Measurements from ENCODE around the gene LEMD2. TPM values are rescaled to one million over a fixed set of nuclear protein-coding genes. Genes with fewer than 3 reads are reported as not detected.

The LEMD2 gene
- total RNA-seq, 1 experiment from 2014 or later, result 62.9 TPM

DNA sequence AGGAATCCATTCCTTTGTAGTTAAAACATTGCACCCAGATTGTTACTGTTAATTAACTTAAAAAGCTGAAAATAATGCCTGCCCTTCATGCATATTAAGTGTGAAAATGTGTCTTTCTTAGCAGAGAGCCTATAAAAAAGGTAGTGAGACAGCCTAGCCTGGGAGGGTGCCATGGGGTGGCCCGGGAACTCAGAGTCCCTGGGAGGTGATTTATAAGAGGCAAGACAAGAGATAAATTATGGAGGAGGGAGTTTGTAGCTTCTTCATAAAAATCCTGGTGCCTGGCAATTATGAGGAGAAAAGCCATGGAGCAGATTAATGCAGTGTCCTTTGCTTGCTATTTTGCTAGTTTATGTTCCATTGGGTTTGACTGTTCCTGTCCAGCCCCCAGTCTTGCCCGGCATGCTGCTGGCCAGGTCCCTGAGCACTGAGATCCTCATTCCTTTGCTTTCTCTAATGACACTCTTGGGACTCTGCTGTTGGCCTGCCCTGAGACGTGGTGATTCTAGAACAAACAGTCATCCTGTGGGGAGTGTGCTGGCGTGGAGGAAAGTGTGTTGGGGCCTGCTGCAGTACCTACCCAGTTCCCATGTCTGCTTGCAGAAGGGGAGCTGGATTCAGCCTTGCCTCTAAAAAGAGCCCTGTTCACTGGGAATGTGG, 10.7 kb upstream of the LEMD2 start (continued):
- TF ChIP-seq, protein P1, sequence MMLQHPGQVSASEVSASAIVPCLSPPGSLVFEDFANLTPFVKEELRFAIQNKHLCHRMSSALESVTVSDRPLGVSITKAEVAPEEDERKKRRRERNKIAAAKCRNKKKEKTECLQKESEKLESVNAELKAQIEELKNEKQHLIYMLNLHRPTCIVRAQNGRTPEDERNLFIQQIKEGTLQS (CRISPR knock-in tag; conservative IDR thresholded peaks at IDR 0.05), result no peak
- TF ChIP-seq EMX1 (CRISPR knock-in tag; IDR thresholded peaks at IDR 0.05), result no peak
- TF ChIP-seq, protein P2, sequence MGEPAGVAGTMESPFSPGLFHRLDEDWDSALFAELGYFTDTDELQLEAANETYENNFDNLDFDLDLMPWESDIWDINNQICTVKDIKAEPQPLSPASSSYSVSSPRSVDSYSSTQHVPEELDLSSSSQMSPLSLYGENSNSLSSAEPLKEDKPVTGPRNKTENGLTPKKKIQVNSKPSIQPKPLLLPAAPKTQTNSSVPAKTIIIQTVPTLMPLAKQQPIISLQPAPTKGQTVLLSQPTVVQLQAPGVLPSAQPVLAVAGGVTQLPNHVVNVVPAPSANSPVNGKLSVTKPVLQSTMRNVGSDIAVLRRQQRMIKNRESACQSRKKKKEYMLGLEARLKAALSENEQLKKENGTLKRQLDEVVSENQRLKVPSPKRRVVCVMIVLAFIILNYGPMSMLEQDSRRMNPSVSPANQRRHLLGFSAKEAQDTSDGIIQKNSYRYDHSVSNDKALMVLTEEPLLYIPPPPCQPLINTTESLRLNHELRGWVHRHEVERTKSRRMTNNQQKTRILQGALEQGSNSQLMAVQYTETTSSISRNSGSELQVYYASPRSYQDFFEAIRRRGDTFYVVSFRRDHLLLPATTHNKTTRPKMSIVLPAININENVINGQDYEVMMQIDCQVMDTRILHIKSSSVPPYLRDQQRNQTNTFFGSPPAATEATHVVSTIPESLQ (CRISPR knock-in tag; IDR thresholded peaks at IDR 0.05), result no peak
- TF ChIP-seq, protein P3, sequence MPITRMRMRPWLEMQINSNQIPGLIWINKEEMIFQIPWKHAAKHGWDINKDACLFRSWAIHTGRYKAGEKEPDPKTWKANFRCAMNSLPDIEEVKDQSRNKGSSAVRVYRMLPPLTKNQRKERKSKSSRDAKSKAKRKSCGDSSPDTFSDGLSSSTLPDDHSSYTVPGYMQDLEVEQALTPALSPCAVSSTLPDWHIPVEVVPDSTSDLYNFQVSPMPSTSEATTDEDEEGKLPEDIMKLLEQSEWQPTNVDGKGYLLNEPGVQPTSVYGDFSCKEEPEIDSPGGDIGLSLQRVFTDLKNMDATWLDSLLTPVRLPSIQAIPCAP (CRISPR knock-in tag; IDR thresholded peaks at IDR 0.05), result no peak
- TF ChIP-seq, protein P4, sequence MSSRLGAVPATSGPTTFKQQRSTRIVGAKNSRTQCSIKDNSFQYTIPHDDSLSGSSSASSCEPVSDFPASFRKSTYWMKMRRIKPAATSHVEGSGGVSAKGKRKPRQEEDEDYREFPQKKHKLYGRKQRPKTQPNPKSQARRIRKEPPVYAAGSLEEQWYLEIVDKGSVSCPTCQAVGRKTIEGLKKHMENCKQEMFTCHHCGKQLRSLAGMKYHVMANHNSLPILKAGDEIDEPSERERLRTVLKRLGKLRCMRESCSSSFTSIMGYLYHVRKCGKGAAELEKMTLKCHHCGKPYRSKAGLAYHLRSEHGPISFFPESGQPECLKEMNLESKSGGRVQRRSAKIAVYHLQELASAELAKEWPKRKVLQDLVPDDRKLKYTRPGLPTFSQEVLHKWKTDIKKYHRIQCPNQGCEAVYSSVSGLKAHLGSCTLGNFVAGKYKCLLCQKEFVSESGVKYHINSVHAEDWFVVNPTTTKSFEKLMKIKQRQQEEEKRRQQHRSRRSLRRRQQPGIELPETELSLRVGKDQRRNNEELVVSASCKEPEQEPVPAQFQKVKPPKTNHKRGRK (CRISPR knock-in tag; IDR thresholded peaks at IDR 0.05; ENCODE audit: borderline replicate concordance), result no peak
- TF ChIP-seq MXD4 (CRISPR knock-in tag; IDR thresholded peaks at IDR 0.05; ENCODE audit: borderline replicate concordance), result no peak
- no peak for TF ChIP-seq PRRX2 (CRISPR knock-in tag; IDR thresholded peaks at IDR 0.05)
- TF ChIP-seq, protein P5, sequence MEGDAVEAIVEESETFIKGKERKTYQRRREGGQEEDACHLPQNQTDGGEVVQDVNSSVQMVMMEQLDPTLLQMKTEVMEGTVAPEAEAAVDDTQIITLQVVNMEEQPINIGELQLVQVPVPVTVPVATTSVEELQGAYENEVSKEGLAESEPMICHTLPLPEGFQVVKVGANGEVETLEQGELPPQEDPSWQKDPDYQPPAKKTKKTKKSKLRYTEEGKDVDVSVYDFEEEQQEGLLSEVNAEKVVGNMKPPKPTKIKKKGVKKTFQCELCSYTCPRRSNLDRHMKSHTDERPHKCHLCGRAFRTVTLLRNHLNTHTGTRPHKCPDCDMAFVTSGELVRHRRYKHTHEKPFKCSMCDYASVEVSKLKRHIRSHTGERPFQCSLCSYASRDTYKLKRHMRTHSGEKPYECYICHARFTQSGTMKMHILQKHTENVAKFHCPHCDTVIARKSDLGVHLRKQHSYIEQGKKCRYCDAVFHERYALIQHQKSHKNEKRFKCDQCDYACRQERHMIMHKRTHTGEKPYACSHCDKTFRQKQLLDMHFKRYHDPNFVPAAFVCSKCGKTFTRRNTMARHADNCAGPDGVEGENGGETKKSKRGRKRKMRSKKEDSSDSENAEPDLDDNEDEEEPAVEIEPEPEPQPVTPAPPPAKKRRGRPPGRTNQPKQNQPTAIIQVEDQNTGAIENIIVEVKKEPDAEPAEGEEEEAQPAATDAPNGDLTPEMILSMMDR (IDR thresholded peaks at IDR 0.05), result no peak
- TF ChIP-seq, protein P6, sequence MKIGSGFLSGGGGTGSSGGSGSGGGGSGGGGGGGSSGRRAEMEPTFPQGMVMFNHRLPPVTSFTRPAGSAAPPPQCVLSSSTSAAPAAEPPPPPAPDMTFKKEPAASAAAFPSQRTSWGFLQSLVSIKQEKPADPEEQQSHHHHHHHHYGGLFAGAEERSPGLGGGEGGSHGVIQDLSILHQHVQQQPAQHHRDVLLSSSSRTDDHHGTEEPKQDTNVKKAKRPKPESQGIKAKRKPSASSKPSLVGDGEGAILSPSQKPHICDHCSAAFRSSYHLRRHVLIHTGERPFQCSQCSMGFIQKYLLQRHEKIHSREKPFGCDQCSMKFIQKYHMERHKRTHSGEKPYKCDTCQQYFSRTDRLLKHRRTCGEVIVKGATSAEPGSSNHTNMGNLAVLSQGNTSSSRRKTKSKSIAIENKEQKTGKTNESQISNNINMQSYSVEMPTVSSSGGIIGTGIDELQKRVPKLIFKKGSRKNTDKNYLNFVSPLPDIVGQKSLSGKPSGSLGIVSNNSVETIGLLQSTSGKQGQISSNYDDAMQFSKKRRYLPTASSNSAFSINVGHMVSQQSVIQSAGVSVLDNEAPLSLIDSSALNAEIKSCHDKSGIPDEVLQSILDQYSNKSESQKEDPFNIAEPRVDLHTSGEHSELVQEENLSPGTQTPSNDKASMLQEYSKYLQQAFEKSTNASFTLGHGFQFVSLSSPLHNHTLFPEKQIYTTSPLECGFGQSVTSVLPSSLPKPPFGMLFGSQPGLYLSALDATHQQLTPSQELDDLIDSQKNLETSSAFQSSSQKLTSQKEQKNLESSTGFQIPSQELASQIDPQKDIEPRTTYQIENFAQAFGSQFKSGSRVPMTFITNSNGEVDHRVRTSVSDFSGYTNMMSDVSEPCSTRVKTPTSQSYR (CRISPR knock-in tag; IDR thresholded peaks at IDR 0.05), result no peak
- no peak for TF ChIP-seq SP1 (CRISPR knock-in tag; conservative IDR thresholded peaks at IDR 0.05)
- TF ChIP-seq, protein P7, sequence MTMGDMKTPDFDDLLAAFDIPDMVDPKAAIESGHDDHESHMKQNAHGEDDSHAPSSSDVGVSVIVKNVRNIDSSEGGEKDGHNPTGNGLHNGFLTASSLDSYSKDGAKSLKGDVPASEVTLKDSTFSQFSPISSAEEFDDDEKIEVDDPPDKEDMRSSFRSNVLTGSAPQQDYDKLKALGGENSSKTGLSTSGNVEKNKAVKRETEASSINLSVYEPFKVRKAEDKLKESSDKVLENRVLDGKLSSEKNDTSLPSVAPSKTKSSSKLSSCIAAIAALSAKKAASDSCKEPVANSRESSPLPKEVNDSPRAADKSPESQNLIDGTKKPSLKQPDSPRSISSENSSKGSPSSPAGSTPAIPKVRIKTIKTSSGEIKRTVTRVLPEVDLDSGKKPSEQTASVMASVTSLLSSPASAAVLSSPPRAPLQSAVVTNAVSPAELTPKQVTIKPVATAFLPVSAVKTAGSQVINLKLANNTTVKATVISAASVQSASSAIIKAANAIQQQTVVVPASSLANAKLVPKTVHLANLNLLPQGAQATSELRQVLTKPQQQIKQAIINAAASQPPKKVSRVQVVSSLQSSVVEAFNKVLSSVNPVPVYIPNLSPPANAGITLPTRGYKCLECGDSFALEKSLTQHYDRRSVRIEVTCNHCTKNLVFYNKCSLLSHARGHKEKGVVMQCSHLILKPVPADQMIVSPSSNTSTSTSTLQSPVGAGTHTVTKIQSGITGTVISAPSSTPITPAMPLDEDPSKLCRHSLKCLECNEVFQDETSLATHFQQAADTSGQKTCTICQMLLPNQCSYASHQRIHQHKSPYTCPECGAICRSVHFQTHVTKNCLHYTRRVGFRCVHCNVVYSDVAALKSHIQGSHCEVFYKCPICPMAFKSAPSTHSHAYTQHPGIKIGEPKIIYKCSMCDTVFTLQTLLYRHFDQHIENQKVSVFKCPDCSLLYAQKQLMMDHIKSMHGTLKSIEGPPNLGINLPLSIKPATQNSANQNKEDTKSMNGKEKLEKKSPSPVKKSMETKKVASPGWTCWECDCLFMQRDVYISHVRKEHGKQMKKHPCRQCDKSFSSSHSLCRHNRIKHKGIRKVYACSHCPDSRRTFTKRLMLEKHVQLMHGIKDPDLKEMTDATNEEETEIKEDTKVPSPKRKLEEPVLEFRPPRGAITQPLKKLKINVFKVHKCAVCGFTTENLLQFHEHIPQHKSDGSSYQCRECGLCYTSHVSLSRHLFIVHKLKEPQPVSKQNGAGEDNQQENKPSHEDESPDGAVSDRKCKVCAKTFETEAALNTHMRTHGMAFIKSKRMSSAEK (CRISPR knock-in tag; IDR thresholded peaks at IDR 0.05; ENCODE audit: borderline replicate concordance), result no peak
- TF ChIP-seq CREM (CRISPR knock-in tag; IDR thresholded peaks at IDR 0.05), result no peak

Measured in WTC11 (cell line).